OCI-LY7 (cell line): ENCODE results near the gene BMP8B.

Experiments
- EZH2phosphoT487 ChIP-seq: fragments of 200-600 bp; sonication (generic); IDR thresholded peaks from 2 replicates; pipeline ENCODE4 v1.6.1; 2018; ENCODE audit warnings: low read depth, borderline replicate concordance, mild to moderate bottlenecking, mixed run types, antibody characterized with exemption, low read length, moderate library complexity, mixed read lengths
- TF ChIP-seq, protein P1 (sequence below): fragments of 200-600 bp; sonication (generic); conservative IDR thresholded peaks from 2 replicates; pipeline ENCODE4 v1.5.1; 2014; ENCODE audit warnings: mild to moderate bottlenecking, antibody characterized with exemption, low read length, moderate library complexity, mixed read lengths

DNA sequence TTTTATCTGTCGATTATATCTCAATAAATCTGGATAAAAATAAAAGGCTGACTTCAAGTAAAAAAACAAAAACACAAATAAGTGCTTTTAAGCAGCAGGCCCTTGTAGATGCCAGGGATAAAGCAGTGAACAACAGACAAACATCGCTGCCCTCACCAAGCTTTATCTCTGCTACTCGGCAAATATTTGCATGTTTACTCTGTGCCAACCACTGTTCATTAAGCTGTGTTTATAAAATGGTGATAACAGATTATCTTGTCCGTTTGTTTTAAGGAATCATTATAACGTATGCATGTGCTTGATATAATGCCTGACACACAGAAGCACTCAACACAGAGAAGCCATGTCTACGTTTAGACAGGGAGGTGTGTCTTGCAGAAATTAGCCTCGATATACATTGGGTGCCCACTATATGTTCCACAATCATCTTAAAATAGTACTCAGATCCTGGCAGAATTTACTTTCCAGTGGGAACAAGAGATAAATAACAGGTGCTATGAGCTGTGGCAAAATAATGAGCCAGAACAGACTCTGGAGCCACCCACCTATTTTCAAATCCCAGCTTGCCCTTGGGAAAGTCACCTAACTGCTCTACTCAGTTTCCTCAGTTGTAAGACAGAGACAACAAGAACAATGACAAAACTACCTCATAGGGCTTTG, 47.4 kb upstream of the BMP8B start:
- TF ChIP-seq, protein P1, sequence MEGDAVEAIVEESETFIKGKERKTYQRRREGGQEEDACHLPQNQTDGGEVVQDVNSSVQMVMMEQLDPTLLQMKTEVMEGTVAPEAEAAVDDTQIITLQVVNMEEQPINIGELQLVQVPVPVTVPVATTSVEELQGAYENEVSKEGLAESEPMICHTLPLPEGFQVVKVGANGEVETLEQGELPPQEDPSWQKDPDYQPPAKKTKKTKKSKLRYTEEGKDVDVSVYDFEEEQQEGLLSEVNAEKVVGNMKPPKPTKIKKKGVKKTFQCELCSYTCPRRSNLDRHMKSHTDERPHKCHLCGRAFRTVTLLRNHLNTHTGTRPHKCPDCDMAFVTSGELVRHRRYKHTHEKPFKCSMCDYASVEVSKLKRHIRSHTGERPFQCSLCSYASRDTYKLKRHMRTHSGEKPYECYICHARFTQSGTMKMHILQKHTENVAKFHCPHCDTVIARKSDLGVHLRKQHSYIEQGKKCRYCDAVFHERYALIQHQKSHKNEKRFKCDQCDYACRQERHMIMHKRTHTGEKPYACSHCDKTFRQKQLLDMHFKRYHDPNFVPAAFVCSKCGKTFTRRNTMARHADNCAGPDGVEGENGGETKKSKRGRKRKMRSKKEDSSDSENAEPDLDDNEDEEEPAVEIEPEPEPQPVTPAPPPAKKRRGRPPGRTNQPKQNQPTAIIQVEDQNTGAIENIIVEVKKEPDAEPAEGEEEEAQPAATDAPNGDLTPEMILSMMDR: no peak
- no peak for TF ChIP-seq EZH2phosphoT487
